Kidney (tissue), 22 donors: ENCODE data around the gene KPNA2. TPM values are rescaled to one million over a fixed set of nuclear protein-coding genes. Genes with fewer than 3 reads are reported as not detected.

ENCODE experiments used
- DNase-seq, 5 donors: peaks; one replicate each; pipeline ENCODE4 v3.0.0-alpha.2; 2013 to 2020
- FAIRE-seq: peaks from 2 replicates; lab custom pipeline; 2012; peaks lifted over from hg19 to GRCh38; lab: Jason Lieb, UNC
- H3K27ac ChIP-seq, 2 donors: one replicate each; pipeline ENCODE4 v1.7.0; 2013; ENCODE audit warnings: low read depth in 2 of 2, low read length in 2 of 2, inconsistent platforms in 1 of 2
- H3K27me3 ChIP-seq: one replicate; pipeline ENCODE4 v1.7.1; 2013; ENCODE audit warnings: low read length, inconsistent platforms; ENCODE audit not compliant: control insufficient read depth, insufficient read depth
- H3K36me3 ChIP-seq, 3 donors: one replicate each; pipeline versions ENCODE4 v1.7.0 to v1.7.1; 2013; ENCODE audit warnings: low read length in 3 of 3, control low read depth in 1 of 3, inconsistent platforms in 1 of 3; ENCODE audit not compliant: insufficient read depth in 3 of 3, control insufficient read depth in 2 of 3
- H3K4me1 ChIP-seq, 3 donors: one replicate each; pipeline versions ENCODE4 v1.7.0 to v1.7.1; 2013; ENCODE audit warnings: low read length in 3 of 3, inconsistent platforms in 1 of 3, low read depth in 1 of 3; ENCODE audit not compliant: control insufficient read depth in 2 of 3, insufficient read depth in 2 of 3
- H3K4me3 ChIP-seq, 3 donors: one replicate each; pipeline versions ENCODE4 v1.7.0 to v1.8.1; 2013; ENCODE audit warnings: low read length in 3 of 3, control low read depth in 1 of 3, inconsistent platforms in 1 of 3
- H3K9ac ChIP-seq, 3 donors: one replicate each; pipeline versions ENCODE4 v1.7.0 to v1.7.1; 2013; ENCODE audit warnings: low read length in 3 of 3, control low read depth in 1 of 3, inconsistent platforms in 1 of 3
- H3K9me3 ChIP-seq, 3 donors: one replicate each; pipeline versions ENCODE4 v1.7.0 to v1.7.1; 2013; ENCODE audit warnings: low read length in 3 of 3, control low read depth in 1 of 3, inconsistent platforms in 1 of 3; ENCODE audit not compliant: control insufficient read depth in 2 of 3, insufficient read depth in 1 of 3
- CTCF ChIP-seq: IDR thresholded peaks from 3 replicates; pipeline ENCODE4 v1.5.1; 2012; ENCODE audit warnings: mild to moderate bottlenecking, moderate library complexity, borderline replicate concordance; ENCODE audit not compliant: insufficient read depth; ENCODE audit errors: extremely low read depth
- intact Hi-C: fragments of 100-400 bp; cut with DNase I; formaldehyde crosslinking; loops from one replicate; pipeline ENCODE4 v1.11.1; 2022
- long read RNA-seq, 10 donors: library from polyadenylated mRNA in 1 of 10; unstranded in 1 of 10; transcript quantifications; one replicate each; pipeline ENCODE4 v2.0.0 and lab custom pipeline, GENCODE V29; 2021 to 2026
- polyA plus RNA-seq: library from polyadenylated mRNA; stranded (reverse); fragments of 350-450 nt; fragmentation: Illumina TruSeq; extraction: RNeasy Lipid Tissue Mini Kit (QIAGEN cat#74804); gene quantifications from one replicate; pipeline ENCODE4 v1.2.3, GENCODE V29; 2014; ENCODE audit warnings: low read depth, low replicate concordance; ENCODE audit not compliant: insufficient read depth
- total RNA-seq: library from RNA; stranded (reverse); fragmentation: NEBNext Ultra II Directional; extraction: Animal tissue kit (Norgen Biotek cat#: 25700); gene quantifications from one replicate; pipeline ENCODE4 v1.2.1, GENCODE V29; 2021
- donor health status: control.
- donor health status: control.
- donor health status: control.
- donor health status: control.
- donor health status: control.
- donor health status: DM: yes; HTN: yes; CAD: no.
- donor health status: Normal renal cell carcinoma (clear cell type).

The KPNA2 gene
- total RNA-seq (27.4 TPM), polyA plus RNA-seq (23.3 TPM)
- long read RNA-seq, donor 1, transcript KPNA2-201 (11 exons, 2,181 nt), result major isoform, 19 of 32 reads
- long read RNA-seq, donor 1, partial matches to known transcripts, result 13 of 32 reads
- long read RNA-seq, donor 1, other reads (novel, unspliced or antisense), result 0 of 32 reads
- long read RNA-seq, donor 2, transcript KPNA2-201 (11 exons, 2,181 nt), result major isoform, 14 of 32 reads
- long read RNA-seq, donor 2, partial matches to known transcripts, result 14 of 32 reads
- long read RNA-seq, donor 2, other reads (novel, unspliced or antisense), result 0 of 32 reads
- long read RNA-seq, donor 3, transcript KPNA2-201 (11 exons, 2,181 nt), result major isoform, 16 of 36 reads
- long read RNA-seq, donor 3, partial matches to known transcripts, result 16 of 36 reads
- long read RNA-seq, donor 3, other reads (novel, unspliced or antisense), result 0 of 36 reads
- long read RNA-seq, donor 4, transcript KPNA2-201 (11 exons, 2,181 nt), result major isoform, 27 of 37 reads
- long read RNA-seq, donor 4, partial matches to known transcripts, result 9 of 37 reads
- long read RNA-seq, donor 4, other reads (novel, unspliced or antisense), result 0 of 37 reads
- long read RNA-seq, donor 5, transcript KPNA2-201 (11 exons, 2,181 nt), result major isoform, 5 of 6 reads
- long read RNA-seq, donor 5, partial matches to known transcripts, result 0 of 6 reads
- long read RNA-seq, donor 5, other reads (novel, unspliced or antisense), result 0 of 6 reads
- long read RNA-seq, donor 6, transcript KPNA2-201 (11 exons, 2,181 nt), result major isoform, 33 of 78 reads
- long read RNA-seq, donor 6, partial matches to known transcripts, result 42 of 78 reads
- long read RNA-seq, donor 6, other reads (novel, unspliced or antisense), result 0 of 78 reads
- long read RNA-seq, donor 7, transcript KPNA2-201 (11 exons, 2,181 nt), result major isoform, 15 of 19 reads
- long read RNA-seq, donor 7, partial matches to known transcripts, result 2 of 19 reads
- long read RNA-seq, donor 7, other reads (novel, unspliced or antisense), result 2 of 19 reads
- long read RNA-seq, donor 8, transcript KPNA2-201 (11 exons, 2,181 nt), result major isoform, 17 of 31 reads
- long read RNA-seq, donor 8, partial matches to known transcripts, result 12 of 31 reads
- long read RNA-seq, donor 8, other reads (novel, unspliced or antisense), result 0 of 31 reads
- long read RNA-seq, donor 9, transcript KPNA2-201 (11 exons, 2,181 nt), result major isoform, 8 of 13 reads
- long read RNA-seq, donor 9, partial matches to known transcripts, result 5 of 13 reads
- long read RNA-seq, donor 9, other reads (novel, unspliced or antisense), result 0 of 13 reads
- long read RNA-seq, donor 10, transcript KPNA2-206 (2 exons, 507 nt), result minor isoform, 5 of 41 reads
- long read RNA-seq, donor 10, transcript KPNA2-201 (11 exons, 2,181 nt), result major isoform, 17 of 41 reads
- long read RNA-seq, donor 10, partial matches to known transcripts, result 19 of 41 reads
- long read RNA-seq, donor 10, other reads (novel, unspliced or antisense), result 0 of 41 reads

- DNase-seq (peak; percentile 96 to 99 (median 98)), FAIRE-seq (peak; percentile 54)
- Histone ChIP-seq H3K9me3 (no peaks in the 10 kb centered on the region), H3K27me3 (no peaks in the 10 kb centered on the region), H3K36me3 (peaks cover 0 to 6% (median 2%) of the 10 kb centered on the region in 3 donors), H3K4me1 (peaks cover 0 to 6% (median 5%) of the 10 kb centered on the region in 3 donors), H3K27ac (peak within 1 kb of the TSS; percentile 65 to 67), H3K9ac (peak within 1 kb of the TSS; percentile 59 to 76 (median 73)), H3K4me3 (peak within 1 kb of the TSS; percentile 72 to 84 (median 82))
- intact Hi-C loops, result no loop called here
- no peak for TF ChIP-seq CTCF
These were observed at the start of gene KPNA2 for GRCh38 chr17:68035523-68036303. TSS of gene KPNA2 (plus strand) at chr17:68035735. CDS start at chr17:68037133, 1,398 bp downstream.

GRCh38 chr17:67990909-67991308 is 44.6 kb upstream of the KPNA2 start:
- DNase-seq, result peak in 2 of 5 donors; percentile 35 to 49
- no peak for TF ChIP-seq CTCF
- intact Hi-C loops, result no loop called here
- FAIRE-seq, result no peak
- Histone ChIP-seq H3K9me3 (no peaks in the 10 kb centered on the region), H3K4me3 (no peak overlapping the region), H3K9ac (no peak overlapping the region), H3K27me3 (no peaks in the 10 kb centered on the region), H3K36me3 (no peaks in the 10 kb centered on the region), H3K4me1 (peaks cover 0 to 6% (median 4%) of the 10 kb centered on the region in 3 donors), H3K27ac (no peak overlapping the region)
